Heart left ventricle (tissue), 13 donors: ENCODE data around the gene TULP4.

ENCODE experiments used
- CTCF ChIP-seq, 12 donors: fragments of 200-600 bp; sonication (generic) in 4 of 12; IDR thresholded peaks; one replicate each; pipeline versions ENCODE4 v1.5.0 to v1.8.0; 2018 to 2022; ENCODE audit warnings: antibody characterized with exemption in 12 of 12, mild to moderate bottlenecking in 5 of 12
- POLR2A ChIP-seq, 2 donors: fragments of 450-650 bp; IDR thresholded peaks; one replicate each; pipeline ENCODE4 v1.6.1; 2017; ENCODE audit warnings: antibody characterized with exemption in 2 of 2, mild to moderate bottlenecking in 2 of 2, moderate library complexity in 2 of 2
- donor health status: ischemic (EF 13 %, LVEDD 7.1; RV severe dilation, severe dysfunction).
- donor health status: DM: no; HTN: yes; CAD: no.
- donor health status: DM: no; HTN: no; CAD: no.
- donor health status: ischemic (EF 25% LVEDD 6.9; RV normal size, moderate dysfunction).
- donor health status: ischemic (EF 25% LVEDD 5.7; RV mildly dilated, moderate dysfunction).
- donor health status: ischemic (EF 35%, LVEDD 5.7; RV mildly dilated, moderate dysfunction).
- donor health status: nonischemic (EF 11% LVEDD 7.7; RV severe dilation, severe dysfunction).
- donor health status: DM: yes; HTN: yes; CAD: no.
- donor health status: PGD.
- donor health status: ischemic (EF 29% LVEDD 5.4; RV normal size, mild dysfunction).
- donor health status: nonischemic (EF 23%, LVEDD 6.1; RV moderate dilation, normal function).

GRCh38 chr6:158344534-158344933 is 32.3 kb downstream of the TULP4 start:
- no peak for TF ChIP-seq CTCF (IDR thresholded peaks at IDR 0.05)
- TF ChIP-seq POLR2A (IDR thresholded peaks at IDR 0.05) = no peak
